Measurements from ENCODE around the gene TRIO.

Gene TRIO

GRCh38 chr5:14265570-14265969 lies 122.4 kb downstream of the TRIO start:
- CTCF ChIA-PET: interaction anchor here (1.1 to 1.2 kb wide), 2 partner anchors 15 to 139 kb away, joined by 3 read pairs; no protein-coding TSS in a partner anchor
- no peak for TF ChIP-seq CTCF (IDR thresholded peaks at IDR 0.05; ENCODE audit: control extremely low read depth, extremely low read depth, low read depth, missing control alignments)
- DNase-seq (ENCODE audit: extremely low spot score): no peak
- POLR2A ChIA-PET: no interaction called here

- ChIA-PET CTCF (no interaction called here), POLR2A (no interaction called here)
- no peak for TF ChIP-seq CTCF (IDR thresholded peaks at IDR 0.05; ENCODE audit: control extremely low read depth, extremely low read depth, low read depth, missing control alignments)
- no peak for DNase-seq (ENCODE audit: extremely low spot score)
Observed at GRCh38 chr5:14266171-14266570, 123.0 kb downstream of the TRIO start.

- TF ChIP-seq CTCF (IDR thresholded peaks at IDR 0.05; ENCODE audit: control extremely low read depth, extremely low read depth, low read depth, missing control alignments): no peak
- DNase-seq (ENCODE audit: extremely low spot score): no peak
- POLR2A ChIA-PET: no interaction called here
- CTCF ChIA-PET: no interaction called here
Observed at GRCh38 chr5:14266686-14267085, 123.5 kb downstream of the TRIO start.

- DNase-seq (ENCODE audit: extremely low spot score): no peak
- CTCF ChIA-PET: interaction anchor here (0.8 to 2.4 kb wide), 5 partner anchors 8 to 281 kb away, joined by 3 to 6 read pairs (median 3); no protein-coding TSS in a partner anchor
- no peak for TF ChIP-seq CTCF (IDR thresholded peaks at IDR 0.05; ENCODE audit: control extremely low read depth, extremely low read depth, low read depth, missing control alignments)
- POLR2A ChIA-PET: no interaction called here
Observed at GRCh38 chr5:14267166-14267838, 124.2 kb downstream of the TRIO start.

- TF ChIP-seq CTCF (IDR thresholded peaks at IDR 0.05; ENCODE audit: control extremely low read depth, extremely low read depth, low read depth, missing control alignments): no peak
- ChIA-PET CTCF (interaction anchor here (0.8 to 3.4 kb wide), 11 partner anchors 8 to 404 kb away, joined by 3 to 53 read pairs (median 6); no protein-coding TSS in a partner anchor), POLR2A (no interaction called here)
- DNase-seq (ENCODE audit: extremely low spot score): no peak
Observed at GRCh38 chr5:14267991-14268708, 125.0 kb downstream of the TRIO start.

GRCh38 chr5:14268738-14269137 lies 125.6 kb downstream of the TRIO start:
- no peak for DNase-seq (ENCODE audit: extremely low spot score)
- TF ChIP-seq CTCF (IDR thresholded peaks at IDR 0.05; ENCODE audit: control extremely low read depth, extremely low read depth, low read depth, missing control alignments): no peak
- POLR2A ChIA-PET: no interaction called here
- CTCF ChIA-PET: interaction anchor here (1.2 to 3.4 kb wide), 10 partner anchors 9 to 403 kb away, joined by 3 to 53 read pairs (median 6); no protein-coding TSS in a partner anchor
